ENCODE data around the gene CNTNAP5. TPM values are rescaled to one million over a fixed set of nuclear protein-coding genes. Genes with fewer than 3 reads are reported as not detected.

CNTNAP5 gene
- total and polyA plus RNA-seq, 7 experiments from 2014 or later, result not detected

- POLR2A ChIA-PET, result no interaction called here
- no peak overlapping the region for H3K27ac Mint-ChIP-seq
- no peaks in the 10 kb centered on the region for H3K4me1 Mint-ChIP-seq
- H3K36me3 Mint-ChIP-seq, result no peaks in the 10 kb centered on the region
- Histone ChIP-seq H3K4me1 (ENCODE audit: control insufficient read depth in 2 of 2, insufficient read depth in 2 of 2, low read length in 2 of 2) (no peaks in the 10 kb centered on the region), H3K27ac (ENCODE audit: low read depth, low read length) (no peak overlapping the region), H3K27me3 (ENCODE audit: control insufficient read depth in 2 of 2, insufficient read depth in 2 of 2, low read length in 2 of 2) (no peaks in the 10 kb centered on the region), H3K4me3 (ENCODE audit: low read length) (no peak overlapping the region), H3K36me3 (ENCODE audit: control insufficient read depth in 2 of 3, insufficient read depth in 3 of 3, low read length in 3 of 3) (no peaks in the 10 kb centered on the region), H3K9me3 (ENCODE audit: control insufficient read depth in 2 of 3, low read length in 3 of 3) (peaks cover 0 to 4% (median 0%) of the 10 kb centered on the region in 3 experiments)
- no peak for ATAC-seq
- no peak for DNase-seq
- intact Hi-C loops (cut with micrococcal nuclease), result no loop called here
- H3K4me3 Mint-ChIP-seq, result no peak overlapping the region
- CTCF ChIA-PET, result no interaction called here
- peaks cover 0 to 12% (median 4%) of the 10 kb centered on the region in 11 donors for H3K9me3 Mint-ChIP-seq
- H3K27me3 Mint-ChIP-seq, result no peaks in the 10 kb centered on the region
These were observed 264.5 kb downstream of the CNTNAP5 start for GRCh38 chr2:124289615-124290014.

GRCh38 chr2:124296470-124296869 is 271.4 kb downstream of the CNTNAP5 start:
- no peak overlapping the region for H3K27ac ChIP-seq (ENCODE audit: low read depth, low read length)
- Mint-ChIP-seq H3K27me3 (no peaks in the 10 kb centered on the region), H3K4me1 (peaks cover 0 to 1% (median 0%) of the 10 kb centered on the region in 7 donors), H3K36me3 (peaks cover 0 to 5% (median 0%) of the 10 kb centered on the region in 5 donors), H3K4me3 (no peak overlapping the region), H3K27ac (no peak overlapping the region), H3K9me3 (peaks cover 0 to 14% (median 5%) of the 10 kb centered on the region in 11 donors)
- no peak overlapping the region for H3K4me3 ChIP-seq (ENCODE audit: low read length)
- no peaks in the 10 kb centered on the region for H3K36me3 ChIP-seq (ENCODE audit: control insufficient read depth in 2 of 3, insufficient read depth in 3 of 3, low read length in 3 of 3)
- no peaks in the 10 kb centered on the region for H3K4me1 ChIP-seq (ENCODE audit: control insufficient read depth in 2 of 2, insufficient read depth in 2 of 2, low read length in 2 of 2)
- intact Hi-C loops (cut with micrococcal nuclease), result no loop called here
- no peak for DNase-seq
- CTCF ChIA-PET, result no interaction called here
- POLR2A ChIA-PET, result no interaction called here
- H3K27me3 ChIP-seq (ENCODE audit: control insufficient read depth in 2 of 2, insufficient read depth in 2 of 2, low read length in 2 of 2), result no peaks in the 10 kb centered on the region
- no peaks in the 10 kb centered on the region for H3K9me3 ChIP-seq (ENCODE audit: control insufficient read depth in 2 of 3, low read length in 3 of 3)
- ATAC-seq, result no peak

- ChIA-PET CTCF (no interaction called here), POLR2A (no interaction called here)
- Mint-ChIP-seq H3K36me3 (peaks cover 0 to 5% (median 0%) of the 10 kb centered on the region in 5 donors), H3K4me3 (no peak overlapping the region), H3K27me3 (no peaks in the 10 kb centered on the region), H3K27ac (no peak overlapping the region), H3K4me1 (no peaks in the 10 kb centered on the region), H3K9me3 (peaks cover 0 to 27% (median 12%) of the 10 kb centered on the region in 11 donors)
- DNase-seq, result no peak
- Histone ChIP-seq H3K9me3 (ENCODE audit: control insufficient read depth in 2 of 3, low read length in 3 of 3) (no peaks in the 10 kb centered on the region), H3K4me3 (ENCODE audit: low read length) (no peak overlapping the region), H3K4me1 (ENCODE audit: control insufficient read depth in 2 of 2, insufficient read depth in 2 of 2, low read length in 2 of 2) (no peaks in the 10 kb centered on the region), H3K27me3 (ENCODE audit: control insufficient read depth in 2 of 2, insufficient read depth in 2 of 2, low read length in 2 of 2) (no peaks in the 10 kb centered on the region), H3K36me3 (ENCODE audit: control insufficient read depth in 2 of 3, insufficient read depth in 3 of 3, low read length in 3 of 3) (no peaks in the 10 kb centered on the region), H3K27ac (ENCODE audit: low read depth, low read length) (no peak overlapping the region)
- ATAC-seq, result no peak
- intact Hi-C loops (cut with micrococcal nuclease), result no loop called here
These were observed 276.8 kb downstream of the CNTNAP5 start for GRCh38 chr2:124301915-124302314.

- CTCF ChIA-PET, result no interaction called here
- ATAC-seq, result no peak
These were observed 283.4 kb downstream of the CNTNAP5 start for GRCh38 chr2:124308319-124309062.

GRCh38 chr2:124309563-124310138 is 284.6 kb downstream of the CNTNAP5 start:
- Mint-ChIP-seq H3K4me3 (no peak overlapping the region), H3K4me1 (no peaks in the 10 kb centered on the region), H3K36me3 (no peaks in the 10 kb centered on the region), H3K27ac (no peak overlapping the region), H3K9me3 (peaks cover 2 to 18% (median 6%) of the 10 kb centered on the region in 11 donors), H3K27me3 (no peaks in the 10 kb centered on the region)
- Histone ChIP-seq H3K36me3 (ENCODE audit: control insufficient read depth in 2 of 3, insufficient read depth in 3 of 3, low read length in 3 of 3) (no peaks in the 10 kb centered on the region), H3K27ac (ENCODE audit: low read depth, low read length) (no peak overlapping the region), H3K4me1 (ENCODE audit: control insufficient read depth in 2 of 2, insufficient read depth in 2 of 2, low read length in 2 of 2) (no peaks in the 10 kb centered on the region), H3K27me3 (ENCODE audit: control insufficient read depth in 2 of 2, insufficient read depth in 2 of 2, low read length in 2 of 2) (no peaks in the 10 kb centered on the region), H3K4me3 (ENCODE audit: low read length) (no peak overlapping the region), H3K9me3 (ENCODE audit: control insufficient read depth in 2 of 3, low read length in 3 of 3) (no peaks in the 10 kb centered on the region)
- no peak for DNase-seq
- intact Hi-C loops (cut with micrococcal nuclease), result no loop called here
- ChIA-PET POLR2A (no interaction called here), CTCF (no interaction called here)
- ATAC-seq, result no peak

More at GRCh38 chr2:124308319-124309062, 283.4 kb downstream of the CNTNAP5 start:
- Mint-ChIP-seq H3K9me3 (peaks cover 2 to 24% (median 6%) of the 10 kb centered on the region in 11 donors), H3K27me3 (no peaks in the 10 kb centered on the region), H3K4me3 (no peak overlapping the region), H3K4me1 (no peaks in the 10 kb centered on the region), H3K27ac (no peak overlapping the region), H3K36me3 (no peaks in the 10 kb centered on the region)
- intact Hi-C loops (cut with micrococcal nuclease), result no loop called here
- H3K9me3 ChIP-seq (ENCODE audit: control insufficient read depth in 2 of 3, low read length in 3 of 3), result no peaks in the 10 kb centered on the region
- H3K27ac ChIP-seq (ENCODE audit: low read depth, low read length), result no peak overlapping the region
- no peak for DNase-seq
- H3K36me3 ChIP-seq (ENCODE audit: control insufficient read depth in 2 of 3, insufficient read depth in 3 of 3, low read length in 3 of 3), result no peaks in the 10 kb centered on the region
- no peaks in the 10 kb centered on the region for H3K4me1 ChIP-seq (ENCODE audit: control insufficient read depth in 2 of 2, insufficient read depth in 2 of 2, low read length in 2 of 2)
- POLR2A ChIA-PET, result no interaction called here
- no peak overlapping the region for H3K4me3 ChIP-seq (ENCODE audit: low read length)
- H3K27me3 ChIP-seq (ENCODE audit: control insufficient read depth in 2 of 2, insufficient read depth in 2 of 2, low read length in 2 of 2), result no peaks in the 10 kb centered on the region

GRCh38 chr2:124310671-124311070 is 285.6 kb downstream of the CNTNAP5 start:
- DNase-seq (no peak), ATAC-seq (no peak)
- intact Hi-C loops (cut with micrococcal nuclease), result no loop called here
- no peaks in the 10 kb centered on the region for H3K4me1 ChIP-seq (ENCODE audit: control insufficient read depth in 2 of 2, insufficient read depth in 2 of 2, low read length in 2 of 2)
- no peaks in the 10 kb centered on the region for H3K27me3 ChIP-seq (ENCODE audit: control insufficient read depth in 2 of 2, insufficient read depth in 2 of 2, low read length in 2 of 2)
- Mint-ChIP-seq H3K27me3 (no peaks in the 10 kb centered on the region), H3K4me3 (no peak overlapping the region), H3K36me3 (no peaks in the 10 kb centered on the region), H3K4me1 (no peaks in the 10 kb centered on the region), H3K9me3 (peaks cover 2 to 15% (median 6%) of the 10 kb centered on the region in 11 donors), H3K27ac (no peak overlapping the region)
- no peak overlapping the region for H3K4me3 ChIP-seq (ENCODE audit: low read length)
- H3K27ac ChIP-seq (ENCODE audit: low read depth, low read length), result no peak overlapping the region
- ChIA-PET CTCF (no interaction called here), POLR2A (no interaction called here)
- no peaks in the 10 kb centered on the region for H3K36me3 ChIP-seq (ENCODE audit: control insufficient read depth in 2 of 3, insufficient read depth in 3 of 3, low read length in 3 of 3)
- no peaks in the 10 kb centered on the region for H3K9me3 ChIP-seq (ENCODE audit: control insufficient read depth in 2 of 3, low read length in 3 of 3)

- Histone ChIP-seq H3K4me1 (ENCODE audit: control insufficient read depth in 2 of 2, insufficient read depth in 2 of 2, low read length in 2 of 2) (no peaks in the 10 kb centered on the region), H3K27me3 (ENCODE audit: control insufficient read depth in 2 of 2, insufficient read depth in 2 of 2, low read length in 2 of 2) (no peaks in the 10 kb centered on the region), H3K9me3 (ENCODE audit: control insufficient read depth in 2 of 3, low read length in 3 of 3) (no peaks in the 10 kb centered on the region), H3K27ac (ENCODE audit: low read depth, low read length) (no peak overlapping the region), H3K36me3 (ENCODE audit: control insufficient read depth in 2 of 3, insufficient read depth in 3 of 3, low read length in 3 of 3) (no peaks in the 10 kb centered on the region), H3K4me3 (ENCODE audit: low read length) (no peak overlapping the region)
- H3K4me3 Mint-ChIP-seq, result no peak overlapping the region
- no peak for DNase-seq
- POLR2A ChIA-PET, result no interaction called here
- ATAC-seq, result no peak
- H3K27ac Mint-ChIP-seq, result no peak overlapping the region
- intact Hi-C loops (cut with micrococcal nuclease), result no loop called here
- H3K27me3 Mint-ChIP-seq, result no peaks in the 10 kb centered on the region
- no peaks in the 10 kb centered on the region for H3K36me3 Mint-ChIP-seq
- CTCF ChIA-PET, result no interaction called here
- H3K4me1 Mint-ChIP-seq, result no peaks in the 10 kb centered on the region
- peaks cover 0 to 18% (median 5%) of the 10 kb centered on the region in 11 donors for H3K9me3 Mint-ChIP-seq
These were observed 289.0 kb downstream of the CNTNAP5 start for GRCh38 chr2:124314084-124314483.
